K562 (cell line): ENCODE data around the gene MARK2. TPM values are rescaled to one million over a fixed set of nuclear protein-coding genes. Genes with fewer than 3 reads are reported as not detected.

Experiments used
- ATAC-seq: fragments of 200-7000 bp; cut with Tn5 transposase; 3 replicates; pipeline ENCODE4 v1.9.1; 2020; ENCODE audit warnings: moderate library complexity
- BruUV-seq: library from RNA; stranded (reverse); fragments of 400-500 nt; replicated peaks from 2 replicates; lab custom pipeline; 2021; lab: Mats Ljungman, UMichigan
- CTCF ChIA-PET: fragments of 300-600 bp; formaldehyde crosslinking; extraction: SDS; loops from one replicate; lab custom pipeline; 2021; ENCODE audit warnings: low intra/inter-chr PET ratio; lab: Yijun Ruan, JAX
- POLR2A ChIA-PET: fragments of 300-600, 350-650 bp; sonication (Branson Sonifier 250); formaldehyde crosslinking; extraction: SDS; loops from one replicate; lab custom pipeline; 2021; ENCODE audit warnings: antibody characterized with exemption, inconsistent platforms; lab: Yijun Ruan, JAX
- DNase-seq, 4 experiments: peaks; one replicate each; pipeline versions ENCODE4 v3.0.0 to v3.0.0-alpha.2; 2011 to 2018; ENCODE audit warnings: low spot score in 3 of 4, mixed read lengths in 3 of 4; ENCODE audit errors: extremely low read depth in 1 of 4
- FAIRE-seq: peaks from 2 replicates; lab custom pipeline; 2011; peaks lifted over from hg19 to GRCh38; lab: Jason Lieb, UNC
- H2AFZ ChIP-seq: 2 replicates; pipeline ENCODE4 v1.6.0; 2011; ENCODE audit warnings: low read depth, low read length, control low read depth, inconsistent platforms
- H3K27ac ChIP-seq: fragments of 200-600 bp; 3 replicates; pipeline ENCODE4 v1.8.0; 2011; ENCODE audit warnings: low read depth, mild to moderate bottlenecking, control low read depth, inconsistent platforms, low read length, moderate library complexity, mixed read lengths; ENCODE audit errors: extremely low read depth
- H3K27me3 ChIP-seq, 2 experiments: fragments of 300-600 bp in 1 of 2; 2 replicates in 1 of 2; 3 replicates in 1 of 2; pipeline versions ENCODE4 v1.6.0 to v1.8.0; 2011; ENCODE audit warnings: inconsistent platforms in 2 of 2, low read length in 2 of 2, mild to moderate bottlenecking in 1 of 2, mixed read lengths in 1 of 2, moderate library complexity in 1 of 2; ENCODE audit not compliant: control insufficient read depth in 2 of 2, insufficient read depth in 2 of 2
- H3K36me3 ChIP-seq: fragments of 300-600 bp; 3 replicates; pipeline ENCODE4 v1.8.0; 2011; ENCODE audit warnings: mild to moderate bottlenecking, low read length, inconsistent platforms; ENCODE audit not compliant: control insufficient read depth, insufficient read depth
- H3K4me1 ChIP-seq, 2 experiments: fragments of 200-600 bp in 1 of 2; replicated peaks in 1 of 2; 2 replicates in 1 of 2; 3 replicates in 1 of 2; pipeline versions ENCODE4 v1.5.1 to v1.8.0; 2011; ENCODE audit warnings: inconsistent platforms in 2 of 2, low read length in 2 of 2, mild to moderate bottlenecking in 1 of 2, mixed read lengths in 1 of 2, moderate library complexity in 1 of 2; ENCODE audit not compliant: control insufficient read depth in 2 of 2, insufficient read depth in 2 of 2
- H3K4me2 ChIP-seq: 2 replicates; pipeline ENCODE4 v1.6.1; 2011; ENCODE audit warnings: low read length, control low read depth, inconsistent platforms, mixed read lengths; ENCODE audit not compliant: insufficient read depth
- H3K4me3 ChIP-seq: fragments of 200-600 bp; sonication (generic), shearing (Covaris generic); 2 replicates; pipeline ENCODE4 v1.5.1; 2016; ENCODE audit warnings: control low read depth, inconsistent platforms
- H3K79me2 ChIP-seq: fragments of 200-600 bp; 3 replicates; pipeline ENCODE4 v1.8.0; 2011; ENCODE audit warnings: low read length, inconsistent platforms; ENCODE audit not compliant: control insufficient read depth, insufficient read depth
- H3K9ac ChIP-seq, 2 experiments: 2 replicates each; pipeline versions ENCODE4 v1.6.0 to v1.6.1; 2011; ENCODE audit warnings: low read depth in 2 of 2, low read length in 2 of 2, control low read depth in 1 of 2, inconsistent platforms in 1 of 2, mild to moderate bottlenecking in 1 of 2, mixed read lengths in 1 of 2; ENCODE audit not compliant: insufficient read depth in 1 of 2
- H3K9me1 ChIP-seq: one replicate; pipeline ENCODE4 v1.6.0; 2011; ENCODE audit warnings: inconsistent platforms, mild to moderate bottlenecking, low read length, moderate library complexity; ENCODE audit not compliant: control insufficient read depth, insufficient read depth
- H3K9me3 ChIP-seq: replicated peaks from 2 replicates; pipeline ENCODE4 v1.5.1; 2011; ENCODE audit warnings: low read depth, low read length, inconsistent platforms; ENCODE audit not compliant: control insufficient read depth, insufficient read depth
- H4K20me1 ChIP-seq: replicated peaks from 2 replicates; pipeline ENCODE4 v1.6.1; 2011; ENCODE audit warnings: low read length, inconsistent platforms, mixed read lengths; ENCODE audit not compliant: control insufficient read depth, insufficient read depth
- BDP1 ChIP-seq: IDR thresholded peaks from 3 replicates; pipeline ENCODE4 v1.6.1; 2011; ENCODE audit not compliant: insufficient read length, insufficient read depth
- EP300 ChIP-seq: IDR thresholded peaks from 2 replicates; pipeline ENCODE4 v1.6.1; 2012; ENCODE audit warnings: low read length, improper control_type of control experiment
- KDM2B ChIP-seq: fragments of 250-450 bp; sonication (Bioruptor Pico); IDR thresholded peaks from 2 replicates; pipeline ENCODE4 v1.8.0; 2021; ENCODE audit warnings: mild to moderate bottlenecking, moderate library complexity
- SMARCE1 ChIP-seq: fragments of 450-650 bp; IDR thresholded peaks from 2 replicates; pipeline ENCODE4 v1.7.1; 2016; ENCODE audit warnings: mild to moderate bottlenecking
- ZFX ChIP-seq: sonication (generic); formaldehyde crosslinking; IDR thresholded peaks from 2 replicates; pipeline ENCODE4 v1.8.0; 2022; ENCODE audit warnings: mild to moderate bottlenecking, missing genetic modification reagents, moderate library complexity
- WGBS: fragments of 100-300 bp; shearing (Covaris generic); methylation state at CpG from one replicate; pipeline ENCODE4 v1.1.6; 2016; ENCODE audit warnings: low coverage, mixed read lengths; ENCODE audit not compliant: insufficient coverage; ENCODE audit errors: missing lambda C conversion rate; 5-methylcytosine and 5-hydroxymethylcytosine counted together
- in situ Hi-C: fragments of 300-500 bp; cut with MboI; formaldehyde crosslinking; loops from 4 replicates; pipeline ENCODE4 v1.15.0; 2018; ENCODE audit warnings: inconsistent platforms, mixed read lengths
- intact Hi-C: fragments of 100-400 bp; cut with micrococcal nuclease; formaldehyde crosslinking; loops from 2 replicates; pipeline ENCODE4 v1.14.2; 2022
- polyA plus RNA-seq, 8 experiments: library from polyadenylated mRNA; depleted of rRNA in 4 of 8; stranded (reverse) in 5 of 8; unstranded in 3 of 8; fragments of >200 nt; fragmentation: Nextera tagmentation in 2 of 8; fragmentation: Illumina TruSeq in 1 of 8; extraction: Ambion mirVana in 2 of 8; extraction: Trizol in 1 of 8; gene quantifications; 2 replicates each; pipeline versions ENCODE4 v1.2.1 to v1.2.3, GENCODE V29; 2011 to 2014; ENCODE audit warnings: inconsistent platforms in 1 of 8, missing spikeins in 1 of 8
- total RNA-seq, 7 experiments: library from RNA; depleted of rRNA in 6 of 7; stranded (reverse); fragments of >200 nt in 6 of 7; fragmentation: Illumina TruSeq in 2 of 7; extraction: Trizol in 2 of 7; gene quantifications; 2 replicates each; pipeline versions ENCODE4 v1.2.1 to v1.2.3, GENCODE V29; 2011 to 2021; ENCODE audit warnings: low replicate concordance in 1 of 7
- TF ChIP-seq, protein P1 (sequence below): fragments of 450-650 bp; formaldehyde crosslinking; IDR thresholded peaks from 2 replicates; pipeline ENCODE4 v1.4.0; 2020; ENCODE audit warnings: mild to moderate bottlenecking
- TF ChIP-seq, protein P2 (sequence below), 2 experiments: fragments of 450-650 bp; formaldehyde crosslinking in 1 of 2; IDR thresholded peaks; 2 replicates each; pipeline versions ENCODE4 v1.4.0 to v1.6.1; 2014 to 2020; ENCODE audit warnings: mild to moderate bottlenecking in 2 of 2, borderline replicate concordance in 1 of 2, low read depth in 1 of 2
- TF ChIP-seq, protein P3 (sequence below): sonication (generic); formaldehyde crosslinking; IDR thresholded peaks from 2 replicates; pipeline ENCODE4 v1.8.0; 2022; ENCODE audit warnings: mild to moderate bottlenecking, missing genetic modification reagents
- TF ChIP-seq, protein P4 (sequence below): fragments of 150-350 bp; conservative IDR thresholded peaks from 2 replicates; pipeline ENCODE4 v1.6.1; 2014; ENCODE audit warnings: low read length

The MARK2 gene
- total and polyA plus RNA-seq, 9 of the 15 experiments (the other 6 are each of a cell fraction or from before 2014, with no cell fraction given), result 0.32 to 43.5 (median 15.1) TPM

DNA sequence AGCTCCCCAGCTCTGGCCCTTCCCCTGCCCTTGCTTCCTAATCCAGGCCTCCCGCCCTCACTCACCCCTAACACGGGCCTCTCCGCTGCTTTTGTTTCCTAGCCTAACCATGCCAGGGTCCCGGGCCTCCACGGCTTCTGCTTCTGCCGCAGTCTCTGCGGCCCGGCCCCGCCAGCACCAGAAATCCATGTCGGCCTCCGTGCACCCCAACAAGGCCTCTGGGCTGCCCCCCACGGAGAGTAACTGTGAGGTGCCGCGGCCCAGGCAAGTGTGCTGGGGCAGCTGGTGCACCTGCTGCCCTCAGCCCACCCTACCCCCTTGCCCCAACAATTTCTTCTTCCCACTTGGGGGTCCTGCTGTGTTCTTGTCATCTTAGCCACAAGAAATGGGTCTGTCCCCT is 65.0 kb downstream of the MARK2 start:
- Histone ChIP-seq H3K4me3 (no peak overlapping the region), H3K27ac (no peak overlapping the region), H2AFZ (no peak overlapping the region), H3K79me2 (no peaks in the 10 kb centered on the region), H3K36me3 (peaks cover 94% of the 10 kb centered on the region; the same call in 2 of the 3 replicates), H3K27me3 (no peaks in the 10 kb centered on the region), H3K9me1 (no peaks in the 10 kb centered on the region), H3K4me1 (peaks cover 0 to 23% of the 10 kb centered on the region in 2 experiments; a peak in 2 of 5 replicates), H3K9me3 (no peaks in the 10 kb centered on the region), H3K4me2 (no peak overlapping the region), H4K20me1 (0 out of 2 replicates have a peak, but pooled peaks cover 11% of the 10 kb centered on the region), H3K9ac (no peak overlapping the region)
- in situ Hi-C loops, result no loop called here
- FAIRE-seq, result no peak
- POLR2A ChIA-PET, result no interaction called here
- BruUV-seq, result no TSS peak
- DNase-seq, result no peak
- WGBS, result 96% methylated on average over 14 of the region's 14 CpGs
- no peak for ATAC-seq
- intact Hi-C loops, result no loop called here
- CTCF ChIA-PET, result no interaction called here
- TF ChIP-seq, protein P1, sequence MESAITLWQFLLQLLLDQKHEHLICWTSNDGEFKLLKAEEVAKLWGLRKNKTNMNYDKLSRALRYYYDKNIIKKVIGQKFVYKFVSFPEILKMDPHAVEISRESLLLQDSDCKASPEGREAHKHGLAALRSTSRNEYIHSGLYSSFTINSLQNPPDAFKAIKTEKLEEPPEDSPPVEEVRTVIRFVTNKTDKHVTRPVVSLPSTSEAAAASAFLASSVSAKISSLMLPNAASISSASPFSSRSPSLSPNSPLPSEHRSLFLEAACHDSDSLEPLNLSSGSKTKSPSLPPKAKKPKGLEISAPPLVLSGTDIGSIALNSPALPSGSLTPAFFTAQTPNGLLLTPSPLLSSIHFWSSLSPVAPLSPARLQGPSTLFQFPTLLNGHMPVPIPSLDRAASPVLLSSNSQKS (CRISPR knock-in tag), result no peak
- TF ChIP-seq BDP1 (no peak), EP300 (no peak), SMARCE1 (no peak), ZFX (CRISPR knock-in tag) (no peak), KDM2B (CRISPR knock-in tag) (no peak)
- TF ChIP-seq, protein P2, sequence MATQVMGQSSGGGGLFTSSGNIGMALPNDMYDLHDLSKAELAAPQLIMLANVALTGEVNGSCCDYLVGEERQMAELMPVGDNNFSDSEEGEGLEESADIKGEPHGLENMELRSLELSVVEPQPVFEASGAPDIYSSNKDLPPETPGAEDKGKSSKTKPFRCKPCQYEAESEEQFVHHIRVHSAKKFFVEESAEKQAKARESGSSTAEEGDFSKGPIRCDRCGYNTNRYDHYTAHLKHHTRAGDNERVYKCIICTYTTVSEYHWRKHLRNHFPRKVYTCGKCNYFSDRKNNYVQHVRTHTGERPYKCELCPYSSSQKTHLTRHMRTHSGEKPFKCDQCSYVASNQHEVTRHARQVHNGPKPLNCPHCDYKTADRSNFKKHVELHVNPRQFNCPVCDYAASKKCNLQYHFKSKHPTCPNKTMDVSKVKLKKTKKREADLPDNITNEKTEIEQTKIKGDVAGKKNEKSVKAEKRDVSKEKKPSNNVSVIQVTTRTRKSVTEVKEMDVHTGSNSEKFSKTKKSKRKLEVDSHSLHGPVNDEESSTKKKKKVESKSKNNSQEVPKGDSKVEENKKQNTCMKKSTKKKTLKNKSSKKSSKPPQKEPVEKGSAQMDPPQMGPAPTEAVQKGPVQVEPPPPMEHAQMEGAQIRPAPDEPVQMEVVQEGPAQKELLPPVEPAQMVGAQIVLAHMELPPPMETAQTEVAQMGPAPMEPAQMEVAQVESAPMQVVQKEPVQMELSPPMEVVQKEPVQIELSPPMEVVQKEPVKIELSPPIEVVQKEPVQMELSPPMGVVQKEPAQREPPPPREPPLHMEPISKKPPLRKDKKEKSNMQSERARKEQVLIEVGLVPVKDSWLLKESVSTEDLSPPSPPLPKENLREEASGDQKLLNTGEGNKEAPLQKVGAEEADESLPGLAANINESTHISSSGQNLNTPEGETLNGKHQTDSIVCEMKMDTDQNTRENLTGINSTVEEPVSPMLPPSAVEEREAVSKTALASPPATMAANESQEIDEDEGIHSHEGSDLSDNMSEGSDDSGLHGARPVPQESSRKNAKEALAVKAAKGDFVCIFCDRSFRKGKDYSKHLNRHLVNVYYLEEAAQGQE (IDR thresholded peaks at IDR 0.05; ENCODE audit: borderline replicate concordance), result no peak
- TF ChIP-seq, protein P2 (CRISPR knock-in tag; IDR thresholded peaks at IDR 0.05; ENCODE audit: low read depth), result no peak
- TF ChIP-seq, protein P3, sequence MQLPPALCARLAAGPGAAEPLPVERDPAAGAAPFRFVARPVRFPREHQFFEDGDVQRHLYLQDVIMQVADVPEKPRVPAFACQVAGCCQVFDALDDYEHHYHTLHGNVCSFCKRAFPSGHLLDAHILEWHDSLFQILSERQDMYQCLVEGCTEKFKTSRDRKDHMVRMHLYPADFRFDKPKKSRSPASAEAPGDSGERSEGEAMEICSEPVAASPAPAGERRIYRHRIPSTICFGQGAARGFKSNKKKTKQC (CRISPR knock-in tag), result no peak
- TF ChIP-seq, protein P4, sequence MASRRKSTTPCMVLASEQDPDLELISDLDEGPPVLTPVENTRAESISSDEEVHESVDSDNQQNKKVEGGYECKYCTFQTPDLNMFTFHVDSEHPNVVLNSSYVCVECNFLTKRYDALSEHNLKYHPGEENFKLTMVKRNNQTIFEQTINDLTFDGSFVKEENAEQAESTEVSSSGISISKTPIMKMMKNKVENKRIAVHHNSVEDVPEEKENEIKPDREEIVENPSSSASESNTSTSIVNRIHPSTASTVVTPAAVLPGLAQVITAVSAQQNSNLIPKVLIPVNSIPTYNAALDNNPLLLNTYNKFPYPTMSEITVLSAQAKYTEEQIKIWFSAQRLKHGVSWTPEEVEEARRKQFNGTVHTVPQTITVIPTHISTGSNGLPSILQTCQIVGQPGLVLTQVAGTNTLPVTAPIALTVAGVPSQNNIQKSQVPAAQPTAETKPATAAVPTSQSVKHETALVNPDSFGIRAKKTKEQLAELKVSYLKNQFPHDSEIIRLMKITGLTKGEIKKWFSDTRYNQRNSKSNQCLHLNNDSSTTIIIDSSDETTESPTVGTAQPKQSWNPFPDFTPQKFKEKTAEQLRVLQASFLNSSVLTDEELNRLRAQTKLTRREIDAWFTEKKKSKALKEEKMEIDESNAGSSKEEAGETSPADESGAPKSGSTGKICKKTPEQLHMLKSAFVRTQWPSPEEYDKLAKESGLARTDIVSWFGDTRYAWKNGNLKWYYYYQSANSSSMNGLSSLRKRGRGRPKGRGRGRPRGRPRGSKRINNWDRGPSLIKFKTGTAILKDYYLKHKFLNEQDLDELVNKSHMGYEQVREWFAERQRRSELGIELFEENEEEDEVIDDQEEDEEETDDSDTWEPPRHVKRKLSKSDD, result no peak
